Measurements from ENCODE around the gene CEP350.

The CEP350 gene

GRCh38 chr1:180062452-180062971, 107.9 kb downstream of the CEP350 start:
- no peak for DNase-seq (ENCODE audit: low read depth, low spot score)

- no peak for DNase-seq (ENCODE audit: low read depth, low spot score)
Observed at GRCh38 chr1:180065408-180065807, 110.8 kb downstream of the CEP350 start.

GRCh38 chr1:180066150-180066549, 111.5 kb downstream of the CEP350 start:
- DNase-seq (ENCODE audit: low read depth, low spot score): no peak

- no peak for DNase-seq (ENCODE audit: low read depth, low spot score)
Observed at GRCh38 chr1:180070286-180070685, 115.7 kb downstream of the CEP350 start.

GRCh38 chr1:180071759-180072158, 117.1 kb downstream of the CEP350 start:
- DNase-seq (ENCODE audit: low read depth, low spot score): no peak

- no peak for DNase-seq (ENCODE audit: low read depth, low spot score)
Observed at GRCh38 chr1:180080439-180080838, 125.8 kb downstream of the CEP350 start.

GRCh38 chr1:180081474-180081873, 126.9 kb downstream of the CEP350 start:
- no peak for DNase-seq (ENCODE audit: low read depth, low spot score)

- DNase-seq (ENCODE audit: low read depth, low spot score): no peak
Observed at GRCh38 chr1:180083164-180083563, 128.6 kb downstream of the CEP350 start.

GRCh38 chr1:180084867-180085266, 130.3 kb downstream of the CEP350 start:
- DNase-seq (ENCODE audit: low read depth, low spot score): no peak

GRCh38 chr1:180085331-180085730, 130.7 kb downstream of the CEP350 start:
- no peak for DNase-seq (ENCODE audit: low read depth, low spot score)

- DNase-seq (ENCODE audit: low read depth, low spot score): no peak
Observed at GRCh38 chr1:180092931-180093650, 138.5 kb downstream of the CEP350 start.

- DNase-seq (ENCODE audit: low read depth, low spot score): no peak
Observed at GRCh38 chr1:180094705-180095295, 140.2 kb downstream of the CEP350 start.

- no peak for DNase-seq (ENCODE audit: low read depth, low spot score)
Observed at GRCh38 chr1:180096584-180097325, 142.1 kb downstream of the CEP350 start.

GRCh38 chr1:180097326-180097605, 142.7 kb downstream of the CEP350 start:
- no peak for DNase-seq (ENCODE audit: low read depth, low spot score)

GRCh38 chr1:180101411-180101810, 146.8 kb downstream of the CEP350 start:
- no peak for DNase-seq (ENCODE audit: low read depth, low spot score)

- no peak for DNase-seq (ENCODE audit: low read depth, low spot score)
Observed at GRCh38 chr1:180103819-180104218, 149.2 kb downstream of the CEP350 start.

- no peak for DNase-seq (ENCODE audit: low read depth, low spot score)
Observed at GRCh38 chr1:180112091-180112490, 157.5 kb downstream of the CEP350 start.

- DNase-seq (ENCODE audit: low read depth, low spot score): no peak
Observed at GRCh38 chr1:180112984-180113647, 158.5 kb downstream of the CEP350 start.

GRCh38 chr1:180114396-180114945, 159.9 kb downstream of the CEP350 start:
- DNase-seq (ENCODE audit: low read depth, low spot score): no peak

GRCh38 chr1:180116964-180117763, 162.6 kb downstream of the CEP350 start:
- DNase-seq (ENCODE audit: low read depth, low spot score): no peak

GRCh38 chr1:180117764-180118116, 163.1 kb downstream of the CEP350 start:
- DNase-seq (ENCODE audit: low read depth, low spot score): no peak

Measured in smooth muscle cell of the brain vasculature (primary cell).